NCI-H1694 (cell line): ENCODE data around the gene UNC5CL.
"Not testable (repeated sequence)": the region's sequence is repeated elsewhere in the genome, so short reads cannot be mapped to it uniquely, and the experiment has no call there.

Source experiments
- DNase-seq: peaks from one replicate; lab custom pipeline; 2025; lab: John Stamatoyannopoulos, UW

UNC5CL gene

GRCh38 chr6:41040101-41040939, 1.3 kb upstream of the UNC5CL start:
- no peak for DNase-seq

DNA sequence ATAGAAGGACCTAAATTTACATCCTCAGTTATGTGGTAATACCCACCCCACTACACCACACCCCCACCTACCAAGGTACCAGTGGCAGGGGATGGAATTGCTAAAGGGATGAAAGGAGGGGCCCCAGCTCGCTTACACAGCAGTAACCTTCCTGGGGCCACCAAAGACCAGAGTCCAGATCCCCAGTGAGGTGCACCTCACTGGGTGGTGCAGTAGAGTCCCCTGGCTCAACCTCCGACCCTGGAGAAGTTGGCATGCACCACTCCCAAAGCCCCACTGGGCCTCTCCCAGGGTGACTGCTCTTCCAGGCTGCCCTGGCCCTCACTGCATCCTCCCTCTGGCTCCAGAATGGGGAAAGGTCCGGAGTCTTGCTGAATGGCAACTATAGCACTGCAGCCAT, 816 bp downstream of the UNC5CL start:
- no peak for DNase-seq

- DNase-seq: no peak
Measured at GRCh38 chr6:41037107-41037900, 1.7 kb downstream of the UNC5CL start.

GRCh38 chr6:41036601-41037000, 2.4 kb downstream of the UNC5CL start:
- DNase-seq: no peak

- no peak for DNase-seq
Measured at GRCh38 chr6:41036186-41036585, 2.8 kb downstream of the UNC5CL start.

GRCh38 chr6:41033776-41034175, 5.2 kb downstream of the UNC5CL start:
- no peak for DNase-seq

GRCh38 chr6:41032830-41033229, 6.2 kb downstream of the UNC5CL start:
- DNase-seq: no peak

DNA sequence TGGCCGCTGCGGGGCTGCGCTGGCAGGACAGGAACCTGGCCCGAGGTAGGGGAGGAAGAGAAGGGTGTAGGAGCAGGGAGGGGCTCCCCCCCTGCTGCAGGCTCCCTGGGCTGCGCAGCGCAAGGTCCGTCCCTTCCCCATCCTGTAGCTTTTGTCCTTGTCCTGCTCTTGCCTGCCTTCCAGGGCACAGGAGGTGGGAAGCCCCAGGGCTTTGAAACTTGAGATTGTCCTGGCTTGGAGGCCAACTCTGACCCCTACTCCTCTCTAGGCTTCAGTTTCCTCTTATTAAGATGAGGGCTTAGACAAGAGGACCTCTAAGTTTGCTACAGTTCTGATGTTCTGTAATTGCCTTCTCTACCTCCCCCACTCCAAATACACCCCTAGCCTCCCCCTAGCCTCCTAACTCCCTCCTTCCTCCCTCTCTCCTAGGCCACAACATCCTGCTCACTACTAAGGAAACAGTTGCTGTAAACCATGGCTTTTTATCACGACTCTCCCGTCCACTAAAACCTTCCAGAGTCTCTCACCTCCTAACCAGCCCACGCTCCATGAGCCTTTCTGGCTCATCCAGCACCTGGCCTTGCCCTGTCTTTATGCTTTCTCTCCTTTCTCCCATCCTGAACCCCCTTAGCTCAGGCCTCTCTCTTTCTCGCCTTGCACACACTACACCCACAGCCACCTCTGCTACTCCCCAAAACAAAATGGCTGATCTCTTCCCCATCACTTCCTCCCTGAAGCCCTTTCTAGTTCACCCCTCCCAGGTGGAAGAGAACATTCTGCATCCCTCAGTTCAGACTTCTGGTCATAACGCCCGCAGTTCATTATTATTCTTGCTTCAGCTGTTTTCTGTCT, 10.2 kb downstream of the UNC5CL start:
- DNase-seq: no peak

GRCh38 chr6:41027799-41028560, 11.0 kb downstream of the UNC5CL start:
- DNase-seq: no peak

DNA sequence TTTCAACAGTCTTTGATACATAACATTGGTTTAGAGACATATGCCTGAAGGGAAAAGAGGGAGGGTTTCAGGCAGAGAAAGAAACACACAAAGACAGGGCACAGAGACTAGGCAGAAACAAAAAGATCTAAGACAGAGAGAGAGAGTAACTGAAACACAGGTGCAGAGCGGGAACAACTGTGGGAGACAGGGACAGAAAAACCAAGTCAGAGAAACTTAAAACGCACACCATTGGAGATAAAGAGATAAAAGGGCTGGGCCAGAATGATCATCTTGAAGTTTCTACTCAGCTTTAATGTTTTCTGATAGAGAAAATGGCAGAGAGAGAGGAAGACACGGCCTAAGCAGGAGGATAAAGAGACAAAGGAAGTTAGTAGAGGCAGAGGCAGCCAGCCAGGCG, 11.8 kb downstream of the UNC5CL start:
- no peak for DNase-seq

DNA sequence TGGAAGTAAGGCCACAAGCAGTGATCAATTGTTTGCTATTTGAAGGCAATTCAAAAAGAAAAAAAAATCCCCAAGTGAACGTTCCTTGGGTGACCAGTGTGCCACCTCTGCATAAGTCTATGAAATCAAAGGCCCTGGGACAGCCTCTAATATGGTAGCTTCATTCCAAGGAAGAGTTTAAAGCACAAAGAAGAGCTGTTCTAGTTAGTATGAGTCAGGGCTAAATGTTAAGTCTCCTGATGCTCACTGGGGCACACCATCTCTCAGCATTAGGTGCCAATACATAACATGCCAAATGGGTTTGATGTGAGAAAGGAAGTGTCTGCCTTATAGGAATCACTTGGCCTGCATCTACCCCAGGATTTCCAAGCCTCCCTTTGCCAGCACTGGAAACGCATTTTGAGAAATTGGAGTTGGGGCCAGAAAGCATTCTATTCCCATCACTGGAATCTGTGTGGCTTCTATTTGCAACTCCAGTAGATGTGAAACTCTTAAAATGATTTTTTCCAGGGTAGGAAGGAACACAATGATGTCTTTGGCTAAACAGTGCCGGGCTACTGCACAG, 13.0 kb downstream of the UNC5CL start:
- no peak for DNase-seq

DNA sequence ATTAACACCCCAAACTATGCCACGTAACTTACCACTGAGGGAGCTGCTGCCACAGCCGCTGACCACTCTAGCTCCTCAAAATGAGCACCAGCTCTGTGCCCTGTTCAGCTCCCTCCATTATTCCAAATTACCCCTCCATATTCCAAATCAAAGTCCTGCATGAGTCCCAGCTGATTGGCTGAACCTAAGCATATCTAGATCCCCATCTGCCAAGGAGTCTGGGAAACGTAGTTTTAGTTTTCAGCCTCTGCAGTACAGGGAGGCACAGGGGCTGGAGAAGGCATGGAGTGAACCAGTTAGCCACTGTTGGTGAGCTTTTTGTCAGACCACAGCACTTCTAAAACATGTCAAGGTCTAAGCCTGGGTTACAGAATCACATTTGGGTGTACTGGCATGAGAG, 15.9 kb downstream of the UNC5CL start:
- DNase-seq: no peak

- DNase-seq: no peak
Measured at GRCh38 chr6:41022294-41022693, 16.7 kb downstream of the UNC5CL start.

GRCh38 chr6:41021832-41022231, 17.2 kb downstream of the UNC5CL start:
- DNase-seq: no peak

- DNase-seq: no peak
Measured at GRCh38 chr6:41017663-41018062, 21.4 kb downstream of the UNC5CL start.

GRCh38 chr6:41015860-41016259, 23.2 kb downstream of the UNC5CL start:
- not testable (repeated sequence) for DNase-seq

DNA sequence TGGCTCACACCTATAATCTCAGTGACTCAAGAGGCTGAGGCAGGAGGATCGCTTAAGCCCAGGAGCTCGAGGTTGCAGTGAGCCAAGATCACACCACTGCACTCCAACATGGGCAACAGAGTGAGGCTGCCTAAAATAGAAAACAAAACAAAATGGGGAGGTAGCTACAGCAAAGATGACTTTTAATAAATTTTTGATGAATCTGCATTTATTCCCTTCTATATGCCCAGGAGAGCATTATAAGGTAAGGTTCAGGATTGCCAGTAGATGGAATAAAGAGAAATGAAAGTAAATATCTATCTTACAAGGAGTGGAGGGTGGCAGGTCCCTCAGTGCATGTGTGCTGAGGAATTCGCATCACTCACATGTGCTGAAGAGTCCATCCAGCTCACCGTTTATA, 24.2 kb downstream of the UNC5CL start:
- DNase-seq: no peak

DNA sequence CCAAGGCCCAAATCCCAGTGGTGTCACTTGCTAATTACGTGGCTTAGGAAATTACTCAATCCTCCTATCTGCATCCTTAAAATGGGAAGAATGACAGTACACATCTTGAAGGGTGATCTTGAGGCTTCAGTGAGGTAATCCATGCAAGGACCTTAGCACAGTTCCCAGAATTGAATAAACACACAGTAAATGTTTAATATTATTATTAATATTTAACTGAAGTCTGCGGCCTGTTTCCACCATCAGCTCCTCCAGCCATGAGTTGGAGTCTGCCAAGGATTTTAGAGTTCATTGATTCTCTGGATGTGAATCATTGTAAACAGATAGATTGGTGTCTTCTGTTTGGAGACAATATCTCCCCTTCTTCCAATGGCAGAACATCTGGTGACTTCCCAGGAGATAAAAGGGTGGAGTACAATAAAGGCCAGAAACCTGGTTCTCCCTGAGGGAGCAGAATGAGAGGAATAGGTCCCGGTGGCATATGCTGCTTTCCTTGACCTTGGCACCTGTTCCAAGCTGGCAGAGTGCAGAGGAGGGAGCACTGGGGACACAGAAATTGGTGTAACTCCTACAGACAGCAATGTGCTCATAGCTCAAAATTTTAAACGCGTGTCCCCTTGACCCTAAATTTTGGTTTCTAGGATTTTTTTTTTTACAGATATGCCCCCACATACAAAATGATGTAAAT, 25.4 kb downstream of the UNC5CL start:
- no peak for DNase-seq

DNA sequence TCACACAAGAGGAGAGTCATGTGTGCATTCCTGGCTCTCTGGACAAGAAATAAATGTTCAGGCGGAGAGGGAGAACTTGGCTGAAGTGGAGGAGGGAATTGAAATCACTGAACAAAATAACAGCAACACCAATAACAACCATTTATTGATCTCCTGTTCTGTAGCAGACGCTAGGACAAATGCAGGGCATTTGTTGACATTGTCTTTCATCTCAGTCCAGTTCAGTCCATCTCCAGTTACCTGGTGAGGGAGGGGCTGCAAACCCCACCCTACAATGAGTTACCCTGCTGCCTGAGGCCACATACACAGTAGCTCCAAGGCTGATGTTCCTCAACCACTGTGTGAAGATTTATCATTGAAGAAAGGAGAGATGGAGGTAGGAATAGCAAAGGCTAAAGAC, 27.3 kb downstream of the UNC5CL start:
- no peak for DNase-seq

GRCh38 chr6:41009669-41010068, 29.4 kb downstream of the UNC5CL start:
- no peak for DNase-seq

GRCh38 chr6:41008011-41008410, 31.0 kb downstream of the UNC5CL start:
- no peak for DNase-seq
